GM19463 (cell line): ENCODE results near the gene TMX2.
A peak's percentile ranks its signal among the peaks of the same experiment; 100 is the strongest.
"Not testable (repeated sequence)": the region's sequence is repeated elsewhere in the genome, so short reads cannot be mapped to it uniquely, and the experiment has no call there.

ENCODE experiments used
- ATAC-seq: cut with Tn5 transposase; IDR thresholded peaks from one replicate; pipeline ENCODE4 v1.9.1; 2021; ENCODE audit warnings: mild to moderate bottlenecking, moderate library complexity; ENCODE audit not compliant: unreplicated experiment

The TMX2 gene

DNA sequence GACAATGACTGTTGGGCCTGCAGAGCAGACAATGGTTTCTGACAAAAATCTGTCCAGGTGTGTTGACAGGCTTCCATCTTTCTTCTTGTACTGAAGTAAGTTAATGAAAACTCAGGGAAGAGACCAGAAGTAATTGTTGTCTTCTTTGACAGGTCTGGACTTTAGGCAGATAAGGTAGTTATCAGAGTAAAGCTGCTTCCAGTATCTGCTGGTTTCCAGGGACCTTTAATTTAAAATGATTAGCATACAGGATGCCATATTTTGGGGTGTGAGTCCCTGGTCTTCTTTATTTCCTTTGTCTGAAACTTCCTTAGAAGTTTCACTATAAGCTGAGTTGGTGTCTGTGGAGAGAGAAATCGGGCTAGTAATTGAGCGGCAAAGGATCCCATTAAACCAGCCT lies 1.4 kb downstream of the TMX2 start:
- ATAC-seq: no peak

DNA sequence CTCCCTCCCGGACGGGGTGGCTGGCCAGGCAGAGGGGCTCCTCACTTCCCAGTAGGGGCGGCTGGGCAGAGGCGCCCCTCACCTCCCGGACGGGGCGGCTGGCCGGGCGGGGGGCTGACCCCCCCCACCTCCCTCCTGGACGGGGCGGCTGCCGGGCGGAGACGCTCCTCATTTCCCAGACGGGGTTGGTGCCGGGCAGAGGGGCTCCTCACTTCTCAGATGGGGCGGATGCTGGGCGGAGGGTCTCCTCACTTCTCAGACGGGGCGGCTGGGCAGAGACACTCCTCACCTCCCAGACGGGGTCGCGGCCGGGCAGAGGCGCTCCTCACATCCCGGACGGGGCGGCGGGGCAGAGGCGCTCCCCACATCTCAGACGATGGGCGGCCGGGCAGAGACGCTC lies 4.3 kb downstream of the TMX2 start:
- ATAC-seq: not testable (repeated sequence)

DNA sequence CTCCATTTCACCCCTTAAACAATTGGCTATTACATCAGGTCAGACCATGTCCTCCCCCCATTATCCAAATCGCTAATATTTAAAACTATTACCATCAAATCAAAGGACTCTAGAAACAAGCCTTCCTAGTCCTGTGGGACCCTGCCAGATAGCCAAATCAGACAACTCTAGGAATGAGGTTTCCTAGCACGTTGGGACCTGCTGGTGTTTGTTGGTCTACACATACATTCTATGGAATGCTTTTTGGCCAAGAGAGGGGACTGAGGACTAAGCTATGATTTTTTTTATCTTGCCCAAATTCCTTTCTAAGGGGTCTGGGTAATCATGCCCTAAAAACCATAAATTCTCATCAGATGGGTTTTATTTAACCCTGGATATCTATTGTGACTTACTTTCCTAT lies 14.8 kb downstream of the TMX2 start:
- ATAC-seq: no peak

DNA sequence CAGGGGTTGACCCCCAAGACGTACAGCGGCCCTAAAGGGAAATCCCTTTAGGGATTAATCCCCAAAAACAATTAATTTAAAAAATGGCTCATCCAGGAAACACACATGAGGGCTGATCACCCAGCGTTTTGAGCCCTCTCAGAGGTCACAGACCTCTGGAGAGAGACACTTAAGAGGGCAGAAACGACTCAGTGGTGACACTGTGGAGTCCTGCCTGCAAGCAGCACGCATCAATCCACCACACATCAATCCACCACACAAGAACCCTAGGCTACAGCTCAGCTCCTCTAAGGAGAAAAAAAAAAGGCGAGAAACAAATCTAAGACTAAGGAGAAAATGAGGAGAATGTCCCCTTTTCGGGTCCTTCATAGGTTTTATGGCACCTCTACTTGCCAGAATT lies 16.4 kb downstream of the TMX2 start:
- ATAC-seq: no peak

DNA sequence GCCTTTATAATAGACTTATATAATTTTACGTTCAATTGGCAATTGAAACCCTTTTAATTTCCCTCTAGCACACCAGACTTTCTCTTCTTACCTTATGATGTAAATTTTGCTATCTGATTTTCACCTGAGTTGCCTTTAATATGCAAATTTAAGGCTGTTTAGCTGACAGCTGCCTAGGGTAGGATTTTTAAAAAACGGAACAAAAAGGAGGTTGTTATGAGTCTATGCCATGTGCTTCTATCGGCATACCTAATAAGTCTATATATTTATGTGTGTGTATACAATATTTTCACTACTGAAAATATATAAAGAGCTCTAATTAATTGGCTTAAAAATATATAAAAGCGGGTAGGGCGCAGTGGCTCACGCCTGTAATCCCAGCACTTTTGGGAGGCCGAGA lies 17.1 kb downstream of the TMX2 start:
- ATAC-seq: no peak

DNA sequence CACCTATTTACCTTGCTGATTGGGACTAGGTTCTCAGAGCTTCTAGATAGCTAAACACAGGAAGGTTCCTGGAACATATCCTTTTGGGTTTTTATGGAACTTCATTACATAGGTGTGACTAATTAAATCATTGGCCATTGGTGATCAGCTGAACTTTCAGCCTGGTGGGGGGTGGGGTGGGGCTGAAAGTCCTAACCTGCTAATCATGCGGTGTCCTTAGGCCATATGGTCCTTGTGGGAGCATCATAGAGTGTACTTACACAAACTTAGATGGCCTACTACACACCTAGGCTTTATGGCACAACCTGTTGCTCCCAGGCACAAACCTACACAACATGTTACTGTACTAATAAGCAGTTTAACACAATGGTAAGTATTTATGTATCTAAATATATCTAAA lies 20.3 kb downstream of the TMX2 start:
- no peak for ATAC-seq

DNA sequence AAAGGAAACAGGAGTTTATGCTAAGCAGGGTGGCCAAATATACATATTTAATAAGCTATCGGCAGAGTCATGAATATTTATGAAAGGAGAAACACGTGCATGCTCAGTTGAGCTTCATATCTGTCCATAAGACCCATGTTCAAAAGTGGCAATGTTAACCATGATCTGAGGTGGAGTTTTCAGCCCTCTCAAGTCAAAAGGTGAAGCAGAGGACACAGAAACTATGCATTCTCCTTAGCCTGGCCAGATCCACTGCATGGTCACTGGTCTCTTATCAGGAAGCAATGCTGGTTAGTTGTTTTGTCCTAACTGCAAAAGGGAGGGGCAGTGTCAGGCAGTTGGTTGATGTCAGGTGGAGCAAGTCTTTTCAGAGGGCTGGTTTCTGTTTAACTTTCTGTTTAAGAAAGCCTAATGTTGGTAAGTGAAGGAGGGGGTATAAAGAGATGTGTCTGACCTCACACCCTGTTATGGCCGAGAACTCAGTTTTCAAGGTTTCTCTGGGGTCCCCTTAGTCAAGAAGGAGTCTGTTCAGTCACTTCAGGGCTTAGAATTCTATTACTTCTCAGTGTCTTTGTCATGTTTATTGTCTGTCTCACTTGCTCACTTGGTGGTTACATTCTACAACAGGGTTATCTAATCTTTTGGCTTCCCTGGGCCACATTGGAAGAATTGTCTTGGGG lies 23.4 kb downstream of the TMX2 start:
- peak; percentile 58 for ATAC-seq

DNA sequence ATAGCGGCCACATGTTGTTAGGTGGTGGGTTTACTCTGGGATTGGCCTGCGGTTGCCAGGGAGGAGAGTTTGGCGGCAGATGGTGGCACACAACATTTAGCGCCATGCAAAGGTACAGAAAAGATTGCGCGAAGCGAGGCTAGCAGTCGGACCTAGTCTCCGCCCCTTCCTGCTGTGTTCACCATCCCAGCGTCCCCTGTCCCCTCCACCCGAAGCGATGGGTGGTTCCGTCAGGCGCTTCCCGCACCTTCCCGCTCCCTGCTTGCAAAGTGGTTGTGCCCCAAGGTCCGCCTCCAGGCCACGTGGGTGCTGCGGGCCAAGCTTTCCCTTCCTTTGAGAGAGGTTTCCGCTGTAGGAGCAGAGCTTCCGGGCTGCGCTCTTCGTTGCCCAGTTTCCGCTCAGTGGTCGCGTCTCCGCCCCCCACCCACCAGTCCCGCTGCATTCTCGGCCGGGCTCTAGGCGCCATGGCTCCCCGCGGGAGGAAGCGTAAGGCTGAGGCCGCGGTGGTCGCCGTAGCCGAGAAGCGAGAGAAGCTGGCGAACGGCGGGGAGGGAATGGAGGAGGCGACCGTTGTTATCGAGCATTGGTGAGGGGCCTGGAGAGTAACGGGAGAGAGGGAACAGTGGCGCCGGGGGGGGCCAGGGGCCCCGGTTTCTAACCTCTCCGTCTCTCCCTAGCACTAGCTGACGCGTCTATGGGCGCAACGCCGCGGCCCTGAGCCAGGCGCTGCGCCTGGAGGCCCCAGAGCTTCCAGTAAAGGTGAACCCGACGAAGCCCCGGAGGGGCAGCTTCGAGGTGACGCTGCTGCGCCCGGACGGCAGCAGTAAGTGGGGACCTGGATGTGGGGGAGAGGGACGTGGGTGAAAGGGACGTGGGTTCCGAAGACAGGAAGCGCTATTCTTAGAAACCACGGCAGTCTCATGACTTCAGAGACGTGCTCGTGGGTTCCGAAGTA lies 29.0 kb downstream of the TMX2 start, which contains the start of gene SELENOH:
TSS of gene SELENOH (plus strand) at position 360 of the 955 bp plus-strand sequence. CDS start at position 465, 105 bp downstream.
- ATAC-seq: peak; percentile 89

DNA sequence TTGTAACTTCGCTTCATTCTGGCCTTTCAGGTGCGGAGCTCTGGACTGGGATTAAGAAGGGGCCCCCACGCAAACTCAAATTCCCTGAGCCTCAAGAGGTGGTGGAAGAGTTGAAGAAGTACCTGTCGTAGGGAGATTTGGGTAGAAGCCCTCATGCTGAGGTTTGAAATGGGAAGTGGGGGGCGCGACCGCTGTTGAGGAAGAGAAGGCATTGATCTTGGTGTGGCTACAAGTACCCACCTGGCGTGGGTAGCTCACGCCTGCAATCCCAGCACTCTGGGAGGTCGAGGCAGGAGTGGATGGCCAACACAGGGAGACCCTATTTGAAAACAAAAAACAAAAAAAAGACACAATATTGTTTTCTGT lies 29.7 kb downstream of the TMX2 start:
- ATAC-seq: no peak

DNA sequence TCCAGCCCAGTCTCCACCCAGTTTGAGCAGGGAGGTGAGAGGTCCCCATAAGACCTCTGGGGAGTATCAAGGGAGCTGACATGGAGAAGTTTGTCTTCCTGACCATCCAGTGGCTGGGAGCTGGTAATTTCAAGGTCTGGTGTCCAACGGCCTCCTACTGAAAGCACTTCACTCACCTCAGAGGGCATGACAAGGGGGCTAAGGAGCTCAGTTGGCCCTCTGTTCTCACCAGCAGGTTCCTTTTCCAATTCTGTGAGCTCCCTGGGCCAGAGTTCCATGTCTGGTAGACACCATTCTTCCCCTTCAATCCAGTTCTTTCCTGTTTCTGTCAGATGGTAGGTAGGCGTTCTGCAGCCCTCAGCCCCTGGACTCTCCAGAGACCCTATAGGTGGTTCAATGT lies 32.0 kb downstream of the TMX2 start:
- no peak for ATAC-seq

DNA sequence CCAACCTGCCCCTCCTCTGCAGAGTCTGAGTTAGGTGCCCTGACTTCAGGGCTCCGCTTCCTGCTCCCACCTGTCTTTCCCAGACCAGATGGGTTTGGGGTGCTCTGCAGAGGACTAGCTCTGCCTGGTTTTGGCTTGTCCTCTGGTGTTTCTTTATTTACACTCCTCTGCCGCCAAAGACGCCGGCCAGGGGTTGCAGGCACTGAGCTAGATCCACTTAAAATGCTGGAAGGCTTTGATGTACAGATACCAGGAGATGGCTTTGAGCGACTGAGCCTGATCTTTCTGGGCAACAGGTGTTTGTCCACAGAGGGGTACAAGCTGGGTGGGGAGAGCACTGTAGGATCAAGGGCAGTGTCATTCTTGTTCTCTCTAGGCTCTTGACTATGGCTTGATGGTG lies 32.8 kb downstream of the TMX2 start:
- no peak for ATAC-seq

DNA sequence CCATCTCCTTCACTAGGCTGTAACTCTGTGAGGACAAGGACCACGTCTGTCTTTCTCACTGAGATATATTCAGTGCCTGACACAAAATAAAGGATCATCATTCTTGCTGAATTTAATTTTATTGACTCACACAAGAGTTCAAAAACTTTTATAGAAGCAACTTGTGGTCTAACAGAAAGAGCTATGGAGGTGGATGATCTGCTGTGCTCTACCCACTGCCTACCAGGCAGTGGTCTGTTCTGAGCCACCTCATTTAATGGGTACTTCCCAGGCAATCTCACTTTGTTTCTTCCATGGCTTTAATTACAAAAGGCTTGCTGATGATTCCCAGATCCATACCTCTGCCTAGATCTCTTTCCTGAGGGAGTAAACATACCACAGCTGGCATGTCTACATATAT lies 34.5 kb downstream of the TMX2 start:
- no peak for ATAC-seq

DNA sequence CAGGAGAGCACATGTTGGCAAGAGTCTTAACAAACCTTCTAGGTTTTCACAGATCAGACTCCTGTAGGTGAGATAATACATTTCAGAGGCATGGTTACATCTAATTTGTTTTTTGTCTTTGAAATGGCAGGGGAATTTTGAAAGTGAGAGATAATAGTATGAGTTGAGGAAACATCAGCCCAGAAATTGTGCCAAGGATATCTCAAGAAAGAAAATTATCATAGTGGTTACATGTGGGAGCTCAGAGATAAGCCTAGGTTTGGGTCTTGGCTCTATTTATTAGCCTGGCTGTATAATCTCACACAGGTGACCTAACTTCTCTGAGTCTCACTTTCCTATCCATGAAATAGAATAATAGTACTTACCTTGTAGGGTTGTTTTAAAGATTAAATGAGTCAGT lies 38.8 kb downstream of the TMX2 start:
- ATAC-seq: no peak

DNA sequence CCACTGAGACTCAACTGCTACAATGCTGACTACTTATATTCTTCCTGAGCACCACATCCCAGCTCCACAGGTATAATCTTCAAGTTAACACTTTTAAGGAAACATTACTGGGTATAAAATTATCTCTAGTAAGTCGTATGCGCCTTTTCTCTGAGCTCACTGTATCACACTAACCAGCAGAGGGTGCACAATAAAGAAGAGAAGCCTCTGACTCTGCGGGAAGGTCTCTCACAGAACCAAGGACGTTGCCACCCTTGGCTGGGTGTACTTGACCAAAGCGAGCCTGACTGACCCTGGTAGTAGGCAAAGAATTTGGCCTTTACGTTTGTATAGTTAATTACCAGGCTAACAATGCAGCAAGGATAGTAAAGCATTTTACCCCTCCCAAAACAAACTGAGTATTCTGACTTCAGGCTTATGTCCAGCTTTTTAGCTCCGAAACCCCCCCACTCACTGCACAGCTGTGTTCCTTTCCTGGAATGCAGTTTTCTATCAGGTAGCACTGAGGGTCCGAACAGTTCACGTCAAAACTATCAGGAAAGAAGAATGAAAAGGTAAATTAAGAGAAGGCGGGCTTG lies 39.4 kb downstream of the TMX2 start, which contains the start of gene BTBD18:
TSS of gene BTBD18 (minus strand) at position 144 of the 578 bp plus-strand sequence. CDS start 631 bp downstream, outside the sequence.
- no peak for ATAC-seq

DNA sequence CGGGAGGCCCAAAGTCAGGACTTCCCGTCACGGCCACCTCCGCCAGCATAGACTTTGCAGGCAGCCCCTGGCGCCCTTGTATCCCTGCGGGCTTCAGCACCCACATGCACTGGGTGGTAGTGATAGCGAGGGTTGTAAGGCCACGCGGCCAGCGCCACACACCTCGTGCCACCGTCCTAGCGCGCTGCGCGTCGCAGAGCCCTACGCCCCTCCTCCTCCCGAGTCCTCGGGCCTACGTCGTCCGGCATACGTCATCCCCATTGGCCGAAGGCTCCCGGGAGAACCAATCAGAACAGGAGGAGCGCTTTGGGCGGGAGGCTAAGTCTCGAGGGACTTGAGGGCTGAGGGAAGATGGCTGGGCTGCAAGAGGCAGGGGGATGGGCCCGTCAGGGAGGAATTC lies 40.6 kb downstream of the TMX2 start:
- ATAC-seq: no peak

DNA sequence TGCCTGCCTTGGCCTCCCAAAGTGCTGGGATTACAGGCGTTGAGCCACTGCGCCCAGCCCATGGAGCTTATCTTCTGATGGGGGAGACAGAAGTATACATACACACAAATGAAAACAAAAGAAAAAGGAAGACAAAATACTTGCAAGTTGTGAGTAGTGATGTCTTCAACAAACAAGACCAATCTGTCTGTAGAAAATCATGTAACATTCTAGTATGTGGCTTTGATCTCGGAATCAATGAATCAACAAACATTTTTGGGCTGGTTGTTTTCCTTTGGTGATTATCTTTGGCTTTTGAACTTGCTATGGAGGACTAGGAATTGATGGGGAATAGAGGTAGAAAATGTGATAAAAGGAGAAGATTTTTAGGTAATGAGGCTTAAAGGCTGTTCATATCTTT lies 45.8 kb downstream of the TMX2 start:
- ATAC-seq: no peak

DNA sequence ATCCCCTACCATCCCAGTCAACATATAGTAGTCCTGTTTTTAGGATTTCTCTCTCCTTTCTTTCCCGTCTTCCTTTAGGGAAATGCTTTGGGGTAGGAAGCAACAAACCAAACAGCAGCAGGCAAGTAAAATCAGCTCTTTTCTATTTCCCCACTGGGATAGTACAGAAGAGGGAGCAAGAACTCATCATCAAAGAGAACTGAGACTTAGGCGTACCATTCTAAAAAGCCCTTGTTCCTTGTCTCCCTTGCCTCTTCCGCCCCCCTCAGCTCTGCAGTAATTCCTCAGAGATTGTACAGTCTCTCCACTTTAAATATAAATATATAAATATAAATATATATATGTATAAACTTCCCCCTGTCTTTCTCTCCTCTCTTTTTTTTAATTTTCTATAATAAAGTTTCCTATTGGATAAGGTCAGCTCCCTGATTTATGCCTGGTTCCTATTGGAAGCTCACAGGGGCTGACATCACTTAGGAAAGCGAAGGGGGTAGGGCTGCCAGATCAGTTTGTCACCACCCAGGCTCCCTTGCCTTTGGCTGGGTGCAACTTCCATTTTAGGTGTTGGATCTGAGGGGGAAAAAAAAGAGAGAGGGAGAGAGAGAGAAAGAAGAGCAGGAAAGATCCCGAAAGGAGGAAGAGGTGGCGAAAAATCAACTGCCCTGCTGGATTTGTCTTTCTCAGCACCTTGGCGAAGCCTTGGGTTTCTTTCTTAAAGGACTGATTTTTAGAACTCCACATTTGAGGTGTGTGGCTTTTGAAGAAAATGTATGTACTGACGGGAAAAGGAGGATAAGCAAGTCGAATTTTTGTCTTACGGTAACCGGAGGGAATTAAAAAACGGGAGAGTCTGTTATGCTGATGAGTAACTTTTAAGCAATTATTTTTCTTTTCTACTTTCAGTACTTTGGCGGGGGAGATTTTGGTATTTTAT lies 49.2 kb downstream of the TMX2 start, which contains the start of gene CTNND1:
TSS of gene CTNND1 (plus strand) at position 502 of the 934 bp plus-strand sequence. CDS start 29,677 bp downstream, outside the sequence.
- ATAC-seq: peak; percentile 97

DNA sequence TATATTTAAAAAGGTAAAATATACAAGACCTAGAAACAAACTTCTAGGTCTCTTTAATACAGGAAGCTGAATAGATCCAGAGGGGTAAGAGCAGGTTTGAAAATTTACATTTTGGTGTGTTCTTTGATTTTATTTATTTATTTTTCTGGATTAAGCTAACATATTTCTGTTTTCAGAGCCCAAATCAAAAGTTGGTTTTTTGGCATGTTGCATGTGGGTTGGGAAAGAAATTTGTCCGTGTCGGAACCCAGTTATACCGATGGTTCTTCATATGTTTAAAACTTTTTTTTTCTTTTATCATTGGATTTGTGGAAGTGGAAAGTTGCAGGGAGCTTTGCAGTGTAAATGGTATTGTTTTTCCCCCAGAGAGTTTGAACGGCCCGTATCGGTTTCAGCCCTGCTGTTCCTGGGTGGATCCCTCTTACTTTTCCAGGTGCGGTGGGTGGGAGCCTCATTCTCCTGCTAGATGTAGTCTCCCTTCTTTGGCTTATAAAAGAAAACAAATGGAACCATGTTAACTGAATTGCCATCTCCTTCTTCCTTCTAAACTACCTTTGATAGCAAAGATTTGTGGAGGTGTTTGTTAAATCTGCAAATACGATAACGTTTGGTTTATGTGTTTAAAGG lies 50.0 kb downstream of the TMX2 start:
- no peak for ATAC-seq

DNA sequence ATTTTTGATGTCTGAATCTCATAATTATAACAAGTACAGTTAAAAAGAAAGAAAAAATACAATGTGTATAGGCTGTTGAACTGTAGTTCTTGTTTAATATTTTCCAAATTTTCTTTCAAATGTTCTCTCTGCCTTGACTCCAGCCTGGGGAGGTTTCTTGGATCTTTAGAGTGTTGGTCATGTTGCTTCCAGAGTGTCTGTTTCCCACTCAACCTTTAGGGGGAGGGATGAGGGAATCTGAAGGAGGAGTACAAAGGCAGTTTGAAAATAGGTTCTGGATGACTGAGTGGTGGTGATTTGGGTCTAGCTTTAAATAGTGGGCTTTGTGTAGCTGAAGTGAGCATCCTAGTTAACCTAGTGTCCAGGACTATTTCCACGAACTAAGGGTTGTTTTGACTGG lies 51.2 kb downstream of the TMX2 start:
- ATAC-seq: no peak

DNA sequence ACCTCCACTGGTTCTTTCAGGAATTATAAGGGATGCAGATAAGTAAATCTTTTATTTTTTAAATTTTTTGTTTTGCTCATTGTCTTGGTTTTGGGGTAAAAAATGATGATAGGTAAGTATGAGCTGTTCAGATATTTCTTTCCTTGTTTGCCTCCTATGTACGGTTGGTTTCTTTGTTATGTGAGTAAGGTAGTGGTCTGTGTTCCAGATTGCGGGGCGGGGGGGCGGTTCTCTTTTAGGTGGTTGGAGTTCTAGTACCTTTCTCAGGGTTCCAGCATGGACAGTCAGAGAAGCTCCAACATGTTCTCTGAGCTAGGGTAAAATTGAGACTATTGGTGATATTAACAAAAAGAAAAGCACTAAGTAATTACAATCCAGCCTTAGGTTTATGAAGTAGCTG lies 51.6 kb downstream of the TMX2 start:
- no peak for ATAC-seq
